HepG2 (cell line): ENCODE data around the gene UQCRC1. TPM values are rescaled to one million over a fixed set of nuclear protein-coding genes. Genes with fewer than 3 reads are reported as not detected.

Experiments used
- DR1 ChIP-seq: sonication (generic); formaldehyde crosslinking; IDR thresholded peaks from 2 replicates; pipeline ENCODE4 v1.8.0; 2021; ENCODE audit warnings: mild to moderate bottlenecking, missing genetic modification reagents, inconsistent platforms
- GFI1 ChIP-seq: sonication (generic); formaldehyde crosslinking; IDR thresholded peaks from 2 replicates; pipeline ENCODE4 v1.5.0; 2020; ENCODE audit warnings: missing genetic modification reagents, mild to moderate bottlenecking, borderline replicate concordance
- HIC2 ChIP-seq: sonication (generic); formaldehyde crosslinking; IDR thresholded peaks from 2 replicates; pipeline ENCODE4 v1.9.0; 2022; ENCODE audit warnings: low read depth, missing genetic modification reagents
- HNRNPK ChIP-seq: fragments of 200-400 bp; formaldehyde crosslinking; IDR thresholded peaks from 2 replicates; pipeline ENCODE4 v1.6.1; 2018; ENCODE audit warnings: low read length, low read depth, moderate library complexity, mild to moderate bottlenecking; ENCODE audit not compliant: poor library complexity, severe bottlenecking
- MAFK ChIP-seq, 2 experiments: IDR thresholded peaks in 1 of 2; conservative IDR thresholded peaks in 1 of 2; 2 replicates each; pipeline ENCODE4 v1.6.1; 2011; ENCODE audit warnings: improper control_type of control experiment in 2 of 2, low read length in 2 of 2
- MLX ChIP-seq: IDR thresholded peaks from 2 replicates; pipeline ENCODE4 v1.6.1; 2016
- MTF2 ChIP-seq: sonication (generic); formaldehyde crosslinking; IDR thresholded peaks from 2 replicates; pipeline ENCODE4 v1.5.0; 2020; ENCODE audit warnings: missing genetic modification reagents, borderline replicate concordance
- NBN ChIP-seq: fragments of 450-650 bp; conservative IDR thresholded peaks from 2 replicates; pipeline ENCODE4 v1.6.1; 2017
- NCOR1 ChIP-seq: fragments of 200-600 bp; sonication (generic); IDR thresholded peaks from 2 replicates; pipeline ENCODE4 v1.7.0; 2017; ENCODE audit warnings: antibody characterized with exemption, low read length, borderline replicate concordance
- NFIC ChIP-seq: IDR thresholded peaks from 2 replicates; pipeline ENCODE4 v1.6.1; 2012; ENCODE audit warnings: mild to moderate bottlenecking, low read length, inconsistent platforms
- PATZ1 ChIP-seq: sonication (generic); formaldehyde crosslinking; IDR thresholded peaks from 2 replicates; pipeline ENCODE4 v1.4.0; 2020; ENCODE audit warnings: missing genetic modification reagents
- RXRA ChIP-seq: sonication (generic); formaldehyde crosslinking; IDR thresholded peaks from 2 replicates; pipeline ENCODE4 v1.5.1; 2020; ENCODE audit warnings: missing genetic modification reagents
- SMARCE1 ChIP-seq: fragments of 450-650 bp; IDR thresholded peaks from 2 replicates; pipeline ENCODE4 v1.6.1; 2017; ENCODE audit warnings: borderline replicate concordance
- SRSF1 ChIP-seq: fragments of 200-400 bp; formaldehyde crosslinking; optimal IDR thresholded peaks from 2 replicates; pipeline ENCODE3; 2017; ENCODE audit warnings: mild to moderate bottlenecking, low read depth, low read length, moderate library complexity
- TEAD3 ChIP-seq: optimal IDR thresholded peaks from 2 replicates; pipeline ENCODE3; 2016; ENCODE audit warnings: borderline replicate concordance
- TSC22D2 ChIP-seq: sonication (generic); formaldehyde crosslinking; IDR thresholded peaks from 2 replicates; pipeline ENCODE4 v1.5.1; 2020; ENCODE audit warnings: missing genetic modification reagents, mild to moderate bottlenecking, borderline replicate concordance
- XRCC5 ChIP-seq: fragments of 200-400 bp; formaldehyde crosslinking; optimal IDR thresholded peaks from 2 replicates; pipeline ENCODE3; 2017; ENCODE audit warnings: mild to moderate bottlenecking, low read length
- ZNF101 ChIP-seq: sonication (generic); formaldehyde crosslinking; IDR thresholded peaks from 2 replicates; pipeline ENCODE4 v1.4.0; 2020; ENCODE audit warnings: mild to moderate bottlenecking, low read depth, missing genetic modification reagents, borderline replicate concordance
- ZNF12 ChIP-seq: sonication (generic); formaldehyde crosslinking; IDR thresholded peaks from 2 replicates; pipeline ENCODE4 v1.5.0; 2020; ENCODE audit warnings: missing genetic modification reagents
- ZNF143 ChIP-seq: sonication (generic); formaldehyde crosslinking; IDR thresholded peaks from 2 replicates; pipeline ENCODE4 v1.4.0; 2020; ENCODE audit warnings: missing genetic modification reagents
- ZNF44 ChIP-seq: sonication (generic); formaldehyde crosslinking; IDR thresholded peaks from 2 replicates; pipeline ENCODE4 v1.5.1; 2020; ENCODE audit warnings: mild to moderate bottlenecking, missing genetic modification reagents
- polyA plus RNA-seq, 8 experiments: library from polyadenylated mRNA; depleted of rRNA in 3 of 8; stranded (reverse) in 7 of 8; unstranded in 1 of 8; fragments of >200 nt; fragmentation: Illumina TruSeq in 4 of 8; extraction: Trizol in 4 of 8; gene quantifications; 2 replicates each; pipeline versions ENCODE4 v1.2.1 to v1.2.3, GENCODE V29; 2011 to 2016; ENCODE audit warnings: low read depth in 4 of 8, missing spikeins in 1 of 8, mixed read lengths in 1 of 8; ENCODE audit not compliant: insufficient read depth in 1 of 8
- total RNA-seq, 5 experiments: library from RNA; depleted of rRNA; stranded (reverse); fragments of >200 nt; fragmentation: Illumina TruSeq; extraction: Trizol; gene quantifications; 2 replicates each; pipeline ENCODE4 v1.2.3, GENCODE V29; 2016; ENCODE audit warnings: low read depth in 1 of 5
- TF ChIP-seq, protein P1 (sequence below): IDR thresholded peaks from 2 replicates; pipeline ENCODE4 v1.6.1; 2018; ENCODE audit warnings: missing genetic modification reagents, mild to moderate bottlenecking, missing compliant biosample characterization

UQCRC1 gene
- total and polyA plus RNA-seq, 2 of the 13 experiments (the other 11 are each of a cell fraction or from before 2014, with no cell fraction given): 316 to 680 TPM

GRCh38 chr3:48609088-48610005 lies at the start of gene UQCRC1 (continued):
- TF ChIP-seq MTF2 (CRISPR knock-in tag) (no peak), RXRA (CRISPR knock-in tag) (peak; percentile 71), NCOR1 (no peak), ZNF143 (CRISPR knock-in tag) (no peak), MAFK (conservative IDR thresholded peaks at IDR 0.05 in 1 of 2, IDR thresholded peaks at IDR 0.05 in 1 of 2; ENCODE audit: low read length in 2 of 2) (no peak), XRCC5 (peak; percentile 80), ZNF12 (no peak), SMARCE1 (no peak), TSC22D2 (CRISPR knock-in tag) (no peak), GFI1 (CRISPR knock-in tag) (0 out of 2 replicates have a peak, but pooled peaks have one; percentile 53), ZNF101 (CRISPR knock-in tag) (peak; percentile 85; the same call in 1 of the 2 replicates), DR1 (CRISPR knock-in tag) (peak; percentile 85), HIC2 (CRISPR knock-in tag) (peak; percentile 59; the same call in 1 of the 2 replicates), MLX (CRISPR knock-in tag) (peak; percentile 51; the same call in 1 of the 2 replicates), ZNF44 (no peak; the same call in 1 of the 2 replicates), NBN (no peak), HNRNPK (peak; percentile 64), NFIC (no peak), TEAD3 (peak; percentile 75), SRSF1 (no peak), PATZ1 (peak; percentile 65)
- TF ChIP-seq, protein P1, sequence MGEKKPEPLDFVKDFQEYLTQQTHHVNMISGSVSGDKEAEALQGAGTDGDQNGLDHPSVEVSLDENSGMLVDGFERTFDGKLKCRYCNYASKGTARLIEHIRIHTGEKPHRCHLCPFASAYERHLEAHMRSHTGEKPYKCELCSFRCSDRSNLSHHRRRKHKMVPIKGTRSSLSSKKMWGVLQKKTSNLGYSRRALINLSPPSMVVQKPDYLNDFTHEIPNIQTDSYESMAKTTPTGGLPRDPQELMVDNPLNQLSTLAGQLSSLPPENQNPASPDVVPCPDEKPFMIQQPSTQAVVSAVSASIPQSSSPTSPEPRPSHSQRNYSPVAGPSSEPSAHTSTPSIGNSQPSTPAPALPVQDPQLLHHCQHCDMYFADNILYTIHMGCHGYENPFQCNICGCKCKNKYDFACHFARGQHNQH (CRISPR knock-in tag): no peak; the same call in 1 of the 2 replicates
